Transverse colon (tissue), 4 donors: ENCODE results near the gene SNPH. TPM values are rescaled to one million over a fixed set of nuclear protein-coding genes. Genes with fewer than 3 reads are reported as not detected.

Experiments
- DNase-seq: peaks from one replicate; pipeline ENCODE4 v3.0.0-alpha.2; 2019
- H3K27ac ChIP-seq, 4 donors: fragments of 200-600 bp; sonication (generic); 2 replicates each; pipeline ENCODE4 v1.5.1; 2016 to 2018; ENCODE audit warnings: inconsistent platforms in 4 of 4
- H3K27me3 ChIP-seq: fragments of 200-600 bp; sonication (generic); 2 replicates; pipeline ENCODE4 v1.5.1; 2017; ENCODE audit warnings: inconsistent platforms
- H3K36me3 ChIP-seq, 4 donors: fragments of 200-600 bp; sonication (generic); 2 replicates each; pipeline ENCODE4 v1.5.1; 2017 to 2019; ENCODE audit warnings: inconsistent platforms in 4 of 4
- H3K4me1 ChIP-seq, 4 donors: fragments of 200-600 bp; sonication (generic); 2 replicates each; pipeline ENCODE4 v1.5.1; 2017 to 2020; ENCODE audit warnings: inconsistent platforms in 4 of 4
- H3K4me3 ChIP-seq, 4 donors: fragments of 200-600 bp; sonication (generic); 1 replicate in 1 of 4; 2 replicates in 3 of 4; pipeline versions ENCODE4 v1.5.1 to v1.6.1; 2017 to 2019; ENCODE audit warnings: inconsistent platforms in 4 of 4
- H3K9me3 ChIP-seq, 2 donors: fragments of 200-600 bp; sonication (generic); 2 replicates each; pipeline ENCODE4 v1.5.1; 2017 to 2019; ENCODE audit warnings: inconsistent platforms in 2 of 2
- EP300 ChIP-seq: sonication (generic); formaldehyde crosslinking; IDR thresholded peaks from one replicate; pipeline ENCODE4 v1.6.1; 2017; ENCODE audit warnings: antibody characterized with exemption, low read depth
- POLR2A ChIP-seq: fragments of 450-650 bp; IDR thresholded peaks from one replicate; pipeline ENCODE4 v1.6.1; 2016; ENCODE audit warnings: antibody characterized with exemption, mild to moderate bottlenecking, moderate library complexity
- POLR2AphosphoS5 ChIP-seq, 3 donors: sonication (generic); formaldehyde crosslinking; IDR thresholded peaks; one replicate each; pipeline ENCODE4 v1.6.1; 2016; ENCODE audit warnings: antibody characterized with exemption in 3 of 3
- WGBS, 2 donors: methylation state at CpG; one replicate each; pipeline ENCODE4 v1.1.5; 2018; ENCODE audit warnings: low coverage in 1 of 2; 5-methylcytosine and 5-hydroxymethylcytosine counted together
- in situ Hi-C, 4 donors: fragments of 200-750 bp; cut with MboI; loops; one replicate each; pipeline versions ENCODE4 v1.15.0 to v1.15.1; 2017; ENCODE audit warnings: low sequenced_read_pairs in 3 of 4, low pct_ligation_motif_present in 1 of 4, low pct_unique_long_range_greater_than_20kb in 1 of 4
- intact Hi-C: fragments of 100-400 bp; cut with DNase I; formaldehyde crosslinking; loops from one replicate; pipeline ENCODE4 v1.15.1; 2023; ENCODE audit warnings: low total_unique reads
- total RNA-seq, 4 donors: library from RNA; depleted of rRNA; stranded (reverse); fragments of >200 nt; gene quantifications; one replicate each; pipeline ENCODE4 v1.1.0, GENCODE V29; 2016
- TF ChIP-seq, protein P1 (sequence below), 5 experiments: fragments of 200-600 bp in 3 of 5; fragments of 450-650 bp in 2 of 5; sonication (generic) in 3 of 5; IDR thresholded peaks; 1 replicate in 2 of 5; 2 replicates in 3 of 5; pipeline ENCODE4 v1.5.1; 2016 to 2017; ENCODE audit warnings: antibody characterized with exemption in 5 of 5, inconsistent platforms in 3 of 5, mild to moderate bottlenecking in 2 of 5, moderate library complexity in 1 of 5

Gene SNPH
- total RNA-seq, 4 donors from 2014 or later = 2.2 to 2.6 (median 2.3) TPM

DNA sequence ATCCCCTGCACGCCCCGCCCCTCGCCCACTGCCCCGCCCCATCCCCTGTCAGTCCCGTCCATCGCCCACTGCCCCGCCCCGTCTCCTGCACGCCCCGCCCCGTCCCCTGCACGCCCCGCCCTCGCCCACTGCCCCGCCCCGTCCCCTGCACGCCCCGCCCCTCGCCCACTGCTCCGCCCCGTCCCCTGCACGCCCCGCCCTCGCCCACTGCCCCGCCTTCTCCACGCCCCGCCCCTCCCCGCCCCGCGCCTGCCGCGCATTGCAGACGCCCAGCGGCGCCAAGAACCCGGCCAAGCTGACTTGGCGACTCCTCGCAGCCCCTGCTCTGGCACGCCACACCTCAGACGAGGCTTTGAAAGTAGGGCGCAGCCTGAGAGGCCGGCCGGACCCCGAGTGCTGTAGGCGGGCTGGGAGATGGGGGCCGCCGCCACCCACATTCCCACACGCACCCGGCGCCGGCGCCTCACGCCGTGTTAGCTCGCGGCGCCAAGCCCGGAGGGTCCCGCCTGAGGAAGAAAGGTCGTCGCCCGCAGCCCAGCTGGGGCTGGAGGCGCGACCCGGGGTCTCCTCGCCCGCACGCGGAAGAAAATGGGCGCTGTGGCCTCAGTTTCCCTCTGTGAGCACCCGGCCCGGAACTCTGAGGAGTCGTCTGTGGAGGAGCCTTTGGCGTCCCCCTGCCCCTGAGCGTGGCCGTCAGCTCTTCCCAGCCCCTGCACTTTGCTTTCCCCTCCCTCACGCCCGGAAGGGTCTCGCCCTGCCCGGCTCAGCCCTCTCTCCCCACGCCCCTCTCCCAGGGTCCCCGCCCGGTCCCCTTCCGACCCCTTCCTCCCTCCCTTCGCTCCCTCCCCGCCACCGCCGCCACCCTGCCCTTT is 40.1 kb upstream of the SNPH start, which contains the start of gene RAD21L1:
Gene RAD21L1, plus strand, starts transcription at position 262 of the 872 bp plus-strand sequence. CDS start 2,410 bp downstream, outside the sequence.
- DNase-seq = peak; percentile 85
- Histone ChIP-seq H3K4me1 (peaks cover 9 to 20% (median 17%) of the 10 kb centered on the region in 4 donors), H3K4me3 (peak within 1 kb of the TSS; percentile 53 to 85 (median 67)), H3K9me3 (no peaks in the 10 kb centered on the region), H3K27ac (peak within 1 kb of the TSS; percentile 53 to 72 (median 59)), H3K36me3 (no peaks in the 10 kb centered on the region), H3K27me3 (peaks cover 51% of the 10 kb centered on the region)
- 2% methylated on average over 35 of the region's 88 CpGs; no CpG with 5 or more reads in 1 of the 2 donors for WGBS, 2 donors
- in situ Hi-C loops = no loop called here
- TF ChIP-seq POLR2A (no peak), POLR2AphosphoS5 (IDR thresholded peaks at IDR 0.05) (no peak), EP300 (no peak)
- TF ChIP-seq, protein P1, sequence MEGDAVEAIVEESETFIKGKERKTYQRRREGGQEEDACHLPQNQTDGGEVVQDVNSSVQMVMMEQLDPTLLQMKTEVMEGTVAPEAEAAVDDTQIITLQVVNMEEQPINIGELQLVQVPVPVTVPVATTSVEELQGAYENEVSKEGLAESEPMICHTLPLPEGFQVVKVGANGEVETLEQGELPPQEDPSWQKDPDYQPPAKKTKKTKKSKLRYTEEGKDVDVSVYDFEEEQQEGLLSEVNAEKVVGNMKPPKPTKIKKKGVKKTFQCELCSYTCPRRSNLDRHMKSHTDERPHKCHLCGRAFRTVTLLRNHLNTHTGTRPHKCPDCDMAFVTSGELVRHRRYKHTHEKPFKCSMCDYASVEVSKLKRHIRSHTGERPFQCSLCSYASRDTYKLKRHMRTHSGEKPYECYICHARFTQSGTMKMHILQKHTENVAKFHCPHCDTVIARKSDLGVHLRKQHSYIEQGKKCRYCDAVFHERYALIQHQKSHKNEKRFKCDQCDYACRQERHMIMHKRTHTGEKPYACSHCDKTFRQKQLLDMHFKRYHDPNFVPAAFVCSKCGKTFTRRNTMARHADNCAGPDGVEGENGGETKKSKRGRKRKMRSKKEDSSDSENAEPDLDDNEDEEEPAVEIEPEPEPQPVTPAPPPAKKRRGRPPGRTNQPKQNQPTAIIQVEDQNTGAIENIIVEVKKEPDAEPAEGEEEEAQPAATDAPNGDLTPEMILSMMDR (IDR thresholded peaks at IDR 0.05) = no peak
- intact Hi-C loops = no loop called here

DNA sequence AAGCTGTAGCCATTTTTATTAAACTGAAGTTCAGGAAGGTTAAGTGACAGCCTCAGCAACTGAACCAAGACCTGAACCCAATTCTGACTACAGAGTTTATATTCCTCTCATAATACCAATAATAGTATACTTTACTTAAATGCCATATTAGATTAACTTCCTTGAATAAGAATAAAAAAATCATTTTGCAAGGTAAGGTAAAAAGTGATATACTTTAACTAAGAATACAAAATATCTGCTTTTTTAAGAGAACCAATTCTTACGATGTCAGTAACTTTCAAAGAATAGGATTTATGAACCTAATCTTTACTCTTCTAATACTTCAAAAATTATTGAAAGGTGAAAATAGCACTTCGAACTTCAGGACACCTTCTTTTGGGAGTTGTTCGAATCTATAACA is 36.6 kb upstream of the SNPH start:
- in situ Hi-C loops = no loop called here
- TF ChIP-seq POLR2AphosphoS5 (IDR thresholded peaks at IDR 0.05) = no peak
- TF ChIP-seq, protein P1 (IDR thresholded peaks at IDR 0.05) = no peak
- TF ChIP-seq EP300 = no peak
- no peak for TF ChIP-seq POLR2A

DNA sequence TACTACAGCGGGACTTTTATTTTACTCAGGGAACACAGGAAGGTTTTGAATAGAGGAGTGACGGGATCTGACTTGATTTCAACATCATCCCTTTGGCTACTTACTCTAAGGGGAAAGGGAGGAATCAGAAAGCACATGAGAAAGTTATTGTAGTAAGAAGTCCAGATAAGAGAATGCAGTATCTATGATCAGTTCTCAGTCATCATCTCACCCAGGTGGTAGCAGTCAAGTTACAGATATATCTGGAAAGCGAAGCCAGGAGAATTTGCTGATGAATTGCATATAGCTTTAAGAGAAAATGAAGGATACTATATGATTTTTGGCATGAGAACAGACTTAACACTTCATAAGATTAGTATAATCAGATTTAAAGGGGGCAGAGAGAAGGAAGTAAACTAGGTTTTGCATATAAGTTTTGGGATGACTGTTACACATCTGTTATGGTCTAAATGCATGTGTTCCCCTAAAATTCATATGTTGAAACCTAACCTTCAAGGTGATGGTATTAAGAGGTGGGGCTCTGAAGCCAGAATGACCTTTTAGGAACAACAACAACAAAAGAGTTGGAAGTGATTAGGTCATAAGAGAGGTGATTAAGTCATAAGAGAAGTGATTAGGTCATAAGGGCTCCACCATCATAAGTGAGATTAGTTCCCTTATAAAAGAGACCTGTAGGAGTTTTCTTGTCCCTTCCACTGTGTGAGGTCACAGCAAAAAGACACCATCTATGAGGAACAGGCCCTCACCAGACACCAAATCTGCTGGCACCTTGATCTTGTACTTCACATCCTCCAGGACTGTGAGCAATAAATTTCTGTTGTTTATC is 33.6 kb upstream of the SNPH start:
- no peak overlapping the region for H3K27ac ChIP-seq
- intact Hi-C loops = no loop called here
- in situ Hi-C loops = no loop called here
- 91 to 92% methylated on average over 3 of the region's 3 CpGs for WGBS, 2 donors
- TF ChIP-seq POLR2AphosphoS5 (IDR thresholded peaks at IDR 0.05) (no peak), EP300 (no peak), POLR2A (no peak)
- H3K9me3 ChIP-seq = no peaks in the 10 kb centered on the region
- peaks cover 0 to under 1% (median 0%) of the 10 kb centered on the region in 4 donors for H3K4me1 ChIP-seq
- DNase-seq = no peak
- peaks cover 52% of the 10 kb centered on the region for H3K27me3 ChIP-seq
- H3K36me3 ChIP-seq = no peaks in the 10 kb centered on the region
- H3K4me3 ChIP-seq = no peak overlapping the region

More for the DNA sequence above, 36.6 kb upstream of the SNPH start:
- Histone ChIP-seq H3K4me3 (no peak overlapping the region), H3K36me3 (no peaks in the 10 kb centered on the region), H3K4me1 (peaks cover 9 to 20% (median 17%) of the 10 kb centered on the region in 4 donors), H3K27me3 (peaks cover 61% of the 10 kb centered on the region), H3K27ac (no peak overlapping the region), H3K9me3 (no peaks in the 10 kb centered on the region)
- 84 to 89% methylated on average over 3 of the region's 3 CpGs for WGBS, 2 donors
- no peak for DNase-seq
- intact Hi-C loops = no loop called here

DNA sequence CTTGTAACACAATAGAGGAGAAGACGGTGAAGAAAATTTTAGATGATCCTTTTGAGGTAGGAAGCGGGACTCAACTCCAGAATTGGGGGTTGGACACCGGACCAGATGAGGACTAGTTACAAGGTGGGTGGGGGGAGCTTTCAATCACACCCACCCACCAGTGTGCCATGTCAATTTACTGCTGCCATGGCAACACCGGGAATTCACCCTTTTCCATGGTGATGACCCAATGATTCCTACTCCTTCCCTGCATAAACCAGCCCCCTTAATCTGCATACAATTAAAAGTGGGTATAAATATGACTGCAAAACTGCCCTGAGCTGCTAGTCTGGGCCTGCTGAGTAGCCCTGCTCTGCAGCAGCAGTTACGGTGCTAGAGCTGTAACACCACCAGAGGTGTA is 25.5 kb upstream of the SNPH start:
- H3K4me1 ChIP-seq = no peaks in the 10 kb centered on the region
- peaks cover 17% of the 10 kb centered on the region for H3K27me3 ChIP-seq
- no peak for TF ChIP-seq POLR2AphosphoS5 (IDR thresholded peaks at IDR 0.05)
- TF ChIP-seq POLR2A = no peak
- TF ChIP-seq EP300 = no peak
- TF ChIP-seq, protein P1 (IDR thresholded peaks at IDR 0.05) = no peak
- WGBS, 2 donors = 81 to 100% methylated on average over 1 to 5 of the region's 5 CpGs
- no peaks in the 10 kb centered on the region for H3K9me3 ChIP-seq
- DNase-seq = no peak
- in situ Hi-C loops = no loop called here
- H3K36me3 ChIP-seq = no peaks in the 10 kb centered on the region
- H3K27ac ChIP-seq = no peak overlapping the region
- intact Hi-C loops = no loop called here
- no peak overlapping the region for H3K4me3 ChIP-seq
